HEK293 (cell line): ENCODE results near the gene ZFP3.

Experiments used
- AEBP2 ChIP-seq: fragments of 450-650 bp; formaldehyde crosslinking; IDR thresholded peaks from 2 replicates; pipeline ENCODE4 v1.5.1; 2016; ENCODE audit warnings: missing biosample characterization, missing genetic modification characterization, borderline replicate concordance
- GLI4 ChIP-seq: fragments of 450-650 bp; formaldehyde crosslinking; IDR thresholded peaks from 2 replicates; pipeline ENCODE4 v1.5.1; 2016; ENCODE audit warnings: missing biosample characterization, missing genetic modification characterization
- HIC1 ChIP-seq: fragments of 450-650 bp; formaldehyde crosslinking; IDR thresholded peaks from 2 replicates; pipeline ENCODE4 v1.5.1; 2016; ENCODE audit warnings: missing biosample characterization, missing genetic modification characterization
- INSM2 ChIP-seq: fragments of 450-650 bp; formaldehyde crosslinking; IDR thresholded peaks from 2 replicates; pipeline ENCODE4 v1.5.1; 2016; ENCODE audit warnings: missing biosample characterization, missing genetic modification characterization
- SCRT2 ChIP-seq: fragments of 450-650 bp; formaldehyde crosslinking; IDR thresholded peaks from 2 replicates; pipeline ENCODE4 v1.5.1; 2016; ENCODE audit warnings: missing biosample characterization, missing genetic modification characterization
- SP3 ChIP-seq: fragments of 450-650 bp; formaldehyde crosslinking; IDR thresholded peaks from 2 replicates; pipeline ENCODE4 v1.5.1; 2016; ENCODE audit warnings: missing biosample characterization, missing genetic modification characterization
- SP7 ChIP-seq: fragments of 450-650 bp; formaldehyde crosslinking; IDR thresholded peaks from 2 replicates; pipeline ENCODE4 v1.5.1; 2016; ENCODE audit warnings: missing biosample characterization, missing genetic modification characterization
- ZBTB8A ChIP-seq: fragments of 450-650 bp; formaldehyde crosslinking; IDR thresholded peaks from 2 replicates; pipeline ENCODE4 v1.5.1; 2016; ENCODE audit warnings: missing biosample characterization, missing genetic modification characterization
- ZFHX2 ChIP-seq: fragments of 450-650 bp; formaldehyde crosslinking; conservative IDR thresholded peaks from 2 replicates; pipeline ENCODE4 v1.5.1; 2016; ENCODE audit warnings: missing biosample characterization, missing genetic modification characterization
- ZFP37 ChIP-seq: fragments of 450-650 bp; formaldehyde crosslinking; IDR thresholded peaks from 2 replicates; pipeline ENCODE4 v1.5.1; 2016; ENCODE audit warnings: missing biosample characterization, missing genetic modification characterization
- ZNF121 ChIP-seq: fragments of 450-650 bp; formaldehyde crosslinking; IDR thresholded peaks from 2 replicates; pipeline ENCODE4 v1.5.1; 2016; ENCODE audit warnings: missing biosample characterization, missing genetic modification characterization
- ZNF138 ChIP-seq: fragments of 450-650 bp; formaldehyde crosslinking; IDR thresholded peaks from 2 replicates; pipeline ENCODE4 v1.5.1; 2016; ENCODE audit warnings: missing biosample characterization, missing genetic modification characterization, borderline replicate concordance
- ZNF157 ChIP-seq: fragments of 450-650 bp; formaldehyde crosslinking; IDR thresholded peaks from 2 replicates; pipeline ENCODE4 v1.5.1; 2016; ENCODE audit warnings: missing biosample characterization, missing genetic modification characterization
- ZNF19 ChIP-seq: fragments of 450-650 bp; formaldehyde crosslinking; IDR thresholded peaks from 2 replicates; pipeline ENCODE4; 2016; ENCODE audit warnings: missing biosample characterization, missing genetic modification characterization, low read depth
- ZNF280D ChIP-seq: fragments of 450-650 bp; formaldehyde crosslinking; IDR thresholded peaks from 2 replicates; pipeline ENCODE4 v1.5.1; 2016; ENCODE audit warnings: missing biosample characterization, missing genetic modification characterization
- ZNF335 ChIP-seq: fragments of 450-650 bp; formaldehyde crosslinking; conservative IDR thresholded peaks from 2 replicates; pipeline ENCODE4 v1.5.1; 2016; ENCODE audit warnings: missing biosample characterization, missing genetic modification characterization
- ZNF513 ChIP-seq: fragments of 450-650 bp; IDR thresholded peaks from 2 replicates; pipeline ENCODE4 v1.5.1; 2018; ENCODE audit warnings: missing biosample characterization, missing genetic modification characterization
- ZNF670 ChIP-seq: fragments of 450-650 bp; formaldehyde crosslinking; IDR thresholded peaks from 2 replicates; pipeline ENCODE4 v1.5.1; 2016; ENCODE audit warnings: missing biosample characterization, missing genetic modification characterization, low read depth

Gene ZFP3

GRCh38 chr17:5031365-5032082, 46.7 kb upstream of the ZFP3 start (continued):
- no peak for TF ChIP-seq SCRT2 (tag by site-specific recombination)
- TF ChIP-seq SP3 (tag by site-specific recombination) = no peak
- TF ChIP-seq HIC1 (tag by site-specific recombination) = no peak
- TF ChIP-seq ZNF138 (tag by site-specific recombination) = no peak
- no peak for TF ChIP-seq AEBP2
- peak; percentile 66; the same call in 1 of the 2 replicates for TF ChIP-seq ZNF280D (tag by site-specific recombination)
- TF ChIP-seq ZNF19 (tag by site-specific recombination) = no peak
- peak; percentile 97 for TF ChIP-seq ZNF121 (tag by site-specific recombination)
- peak; percentile 86 for TF ChIP-seq ZNF335 (tag by site-specific recombination)
- peak; percentile 62 for TF ChIP-seq ZFHX2 (tag by site-specific recombination)
- no peak for TF ChIP-seq ZFP37 (tag by site-specific recombination)
- TF ChIP-seq ZNF157 = no peak
- TF ChIP-seq GLI4 (tag by site-specific recombination) = no peak
- TF ChIP-seq ZNF670 (tag by site-specific recombination) = no peak
- no peak for TF ChIP-seq INSM2
- TF ChIP-seq ZNF513 = no peak
- TF ChIP-seq ZBTB8A (tag by site-specific recombination) = no peak
- TF ChIP-seq SP7 (tag by site-specific recombination) = no peak
- TF ChIP-seq, all 188 proteins: peak for 19
